ENCODE results near the gene TMEM207.

DNA sequence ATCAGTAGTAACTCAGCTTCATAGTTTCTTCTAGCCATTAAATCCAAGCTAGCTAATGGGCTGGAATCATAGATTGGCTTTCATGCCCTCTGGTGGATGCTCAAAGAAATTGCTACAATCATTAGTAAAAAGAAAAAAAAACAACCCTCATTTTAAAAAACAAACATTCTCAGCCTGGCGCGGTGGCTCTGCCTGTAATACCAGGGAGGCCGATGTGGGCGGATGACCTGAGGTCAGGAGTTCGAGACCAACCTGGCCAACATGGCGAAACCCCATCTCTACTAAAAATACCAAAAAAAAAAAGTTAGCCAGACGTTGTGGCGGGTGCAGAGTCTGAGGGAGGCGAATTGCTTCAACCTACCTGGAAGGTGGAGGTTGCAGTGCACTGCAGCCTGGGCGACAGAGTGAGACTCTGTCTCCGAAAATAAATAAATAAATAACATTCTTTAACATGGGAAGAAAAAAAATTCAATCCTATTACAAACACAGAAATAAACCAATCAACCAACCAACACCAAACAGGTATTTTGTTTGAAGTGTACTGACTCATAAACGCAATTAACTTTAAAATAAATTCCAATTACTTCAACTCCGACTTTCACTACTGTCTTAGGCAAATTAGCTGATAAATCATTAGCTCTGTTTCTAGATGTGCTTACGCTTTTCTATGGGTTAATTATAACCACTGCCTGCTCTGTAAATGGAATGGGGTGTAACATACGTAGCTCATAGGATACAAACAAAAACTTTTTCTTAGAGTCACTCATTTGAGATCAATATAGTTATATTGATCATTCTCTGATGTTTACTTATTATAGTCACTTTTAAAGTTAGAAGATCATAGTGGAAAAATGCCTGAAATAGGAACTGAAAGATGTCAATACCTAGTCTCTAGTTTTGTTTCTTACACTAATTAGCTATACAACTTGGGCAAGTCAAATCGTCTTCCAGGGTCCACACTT, 24.9 kb downstream of the TMEM207 start:
- TF ChIP-seq POLR2A (IDR thresholded peaks at IDR 0.05; ENCODE audit: low read length) (no peak), GATA1 (IDR thresholded peaks at IDR 0.05; ENCODE audit: low read depth, low read length) (no peak)

Measured in erythroblast (primary cell).